NCI-H1694 treated with DMSO at 0.1 percent for 48 hours (cell line): ENCODE measurements around the gene CCNI.
"Not testable (repeated sequence)": the region's sequence is repeated elsewhere in the genome, so short reads cannot be mapped to it uniquely, and the experiment has no call there.

ENCODE experiments used
- DNase-seq: peaks from one replicate; lab custom pipeline; 2025; lab: John Stamatoyannopoulos, UW

CCNI gene

GRCh38 chr4:77040854-77041725 is 34.7 kb downstream of the CCNI start:
- DNase-seq = no peak

- DNase-seq = no peak
These were observed 35.5 kb downstream of the CCNI start for GRCh38 chr4:77040270-77040669.

- no peak for DNase-seq
These were observed 36.0 kb downstream of the CCNI start for GRCh38 chr4:77039796-77040195.

- DNase-seq = no peak
These were observed 38.1 kb downstream of the CCNI start for GRCh38 chr4:77037736-77038135.

GRCh38 chr4:77037168-77037567 is 38.6 kb downstream of the CCNI start:
- DNase-seq = not testable (repeated sequence)

- DNase-seq = no peak
These were observed 39.6 kb downstream of the CCNI start for GRCh38 chr4:77036206-77036605.

GRCh38 chr4:77035153-77035552 is 40.6 kb downstream of the CCNI start:
- no peak for DNase-seq

GRCh38 chr4:77031544-77031943 is 44.2 kb downstream of the CCNI start:
- no peak for DNase-seq

- DNase-seq = not testable (repeated sequence)
These were observed 46.0 kb downstream of the CCNI start for GRCh38 chr4:77029757-77030156.

GRCh38 chr4:77028246-77028645 is 47.5 kb downstream of the CCNI start:
- DNase-seq = no peak

- DNase-seq = no peak
These were observed 49.5 kb downstream of the CCNI start for GRCh38 chr4:77026322-77026704.

GRCh38 chr4:77025643-77026321 is 50.0 kb downstream of the CCNI start:
- DNase-seq = no peak

- no peak for DNase-seq
These were observed 51.9 kb downstream of the CCNI start for GRCh38 chr4:77023920-77024319.

- DNase-seq = no peak
These were observed 53.1 kb downstream of the CCNI start for GRCh38 chr4:77022560-77023179.

GRCh38 chr4:77021614-77022089 is 54.1 kb downstream of the CCNI start:
- no peak for DNase-seq

- no peak for DNase-seq
These were observed 55.8 kb downstream of the CCNI start for GRCh38 chr4:77020017-77020416.

- no peak for DNase-seq
These were observed 60.4 kb downstream of the CCNI start for GRCh38 chr4:77015390-77015789.

- DNase-seq = no peak
These were observed 61.5 kb downstream of the CCNI start for GRCh38 chr4:77014256-77014655.

GRCh38 chr4:77012726-77013125 is 63.1 kb downstream of the CCNI start:
- no peak for DNase-seq

GRCh38 chr4:77010841-77011354 is 64.9 kb downstream of the CCNI start:
- no peak for DNase-seq

GRCh38 chr4:77009511-77010115 is 66.2 kb downstream of the CCNI start:
- no peak for DNase-seq
